Activated CD8-positive, alpha-beta T cell treated with anti-CD3 and anti-CD28 coated beads for 36 hours (primary cell): ENCODE results near the gene NFATC2. TPM values are rescaled to one million over a fixed set of nuclear protein-coding genes. Genes with fewer than 3 reads are reported as not detected.

ENCODE experiments used
- ATAC-seq: fragments of 200-7000 bp; cut with Tn5 transposase; one replicate; pipeline ENCODE4 v1.10.0; 2021; ENCODE audit warnings: mild to moderate bottlenecking, moderate library complexity
- CTCF ChIA-PET: fragments of 350-600 bp; sonication (Branson Sonifier 250); formaldehyde crosslinking; loops from one replicate; lab custom pipeline; 2021; ENCODE audit warnings: antibody characterized with exemption; lab: Charles Lee
- POLR2A ChIA-PET: fragments of 350-600 bp; sonication (Branson Sonifier 250); formaldehyde crosslinking; loops from one replicate; lab custom pipeline; 2021; ENCODE audit warnings: antibody characterized with exemption; lab: Charles Lee
- DNase-seq: peaks from one replicate; pipeline ENCODE4 v3.0.0-alpha.2; 2020
- H3K27ac Mint-ChIP-seq: one replicate; pipeline ENCODE4 v1.8.0; 2021; ENCODE audit warnings: mild to moderate bottlenecking, mixed read lengths
- H3K27me3 Mint-ChIP-seq: one replicate; pipeline ENCODE4 v1.8.0; 2021; ENCODE audit warnings: mixed read lengths
- H3K36me3 Mint-ChIP-seq: one replicate; pipeline ENCODE4 v1.8.0; 2021; ENCODE audit warnings: low read depth, mixed read lengths
- H3K4me1 Mint-ChIP-seq: one replicate; pipeline ENCODE4 v1.8.0; 2021; ENCODE audit warnings: low read depth, mixed read lengths
- H3K4me3 Mint-ChIP-seq: one replicate; pipeline ENCODE4 v1.8.0; 2021; ENCODE audit warnings: mild to moderate bottlenecking, moderate library complexity, mixed read lengths
- H3K9me3 Mint-ChIP-seq: one replicate; pipeline ENCODE4 v1.8.0; 2021; ENCODE audit warnings: mixed read lengths
- intact Hi-C: fragments of 100-400 bp; cut with micrococcal nuclease; formaldehyde crosslinking; loops from one replicate; pipeline ENCODE4 v1.10.0; 2022
- total RNA-seq, 2 experiments: library from RNA; stranded (reverse); gene quantifications; one replicate each; pipeline ENCODE4 v1.2.3, GENCODE V29; 2021
- TF ChIP-seq, protein P1 (sequence below): fragments of 200-600 bp; IDR thresholded peaks from one replicate; pipeline ENCODE4 v1.8.0; 2022; ENCODE audit warnings: antibody characterized with exemption, mild to moderate bottlenecking

Gene NFATC2
- total RNA-seq, 2 experiments from 2014 or later: 38.3 to 40.9 TPM

DNA sequence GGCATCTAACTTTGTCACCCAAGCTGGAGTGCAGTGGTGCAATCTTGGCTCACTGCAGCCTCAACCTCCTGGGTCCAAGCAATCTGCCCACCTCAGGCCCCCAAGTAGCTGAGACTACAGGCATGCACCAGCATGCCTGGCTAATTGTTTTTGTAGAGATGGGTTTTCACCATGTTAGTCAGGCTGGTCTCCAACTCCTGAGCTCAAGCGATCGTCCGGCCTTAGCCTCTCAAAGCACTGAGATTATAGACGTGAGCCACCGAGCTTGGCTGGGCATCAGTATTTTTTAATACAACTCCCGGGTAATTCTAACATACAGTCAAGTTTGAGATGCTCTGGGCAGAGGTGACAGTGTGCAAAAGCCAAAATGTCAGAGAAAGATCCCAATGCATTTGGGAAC lies 73.5 kb downstream of the NFATC2 start:
- CTCF ChIA-PET: no interaction called here

DNA sequence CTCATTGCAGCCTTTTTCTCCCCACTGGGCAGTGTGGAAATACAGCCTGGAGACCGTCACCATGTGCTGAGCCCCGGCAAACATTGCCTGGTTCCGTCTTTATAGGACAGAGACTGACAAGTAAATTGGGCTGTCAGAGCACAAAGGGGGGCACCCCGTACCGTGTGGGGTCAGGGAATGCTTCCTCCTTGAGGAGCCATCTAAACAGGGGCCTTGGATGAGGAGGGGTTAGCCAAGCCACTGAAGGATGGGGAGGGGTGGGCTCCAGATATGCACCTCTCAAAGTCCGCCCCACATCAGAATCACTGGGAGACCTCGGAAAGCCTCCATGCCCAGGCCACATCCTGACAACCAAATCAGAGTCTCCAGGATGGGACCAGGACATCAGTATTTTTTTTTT lies 73.9 kb downstream of the NFATC2 start:
- DNase-seq (no peak), ATAC-seq (no peak)
- peaks cover 2% of the 10 kb centered on the region for H3K9me3 Mint-ChIP-seq
- intact Hi-C loops: no loop called here
- TF ChIP-seq, protein P1, sequence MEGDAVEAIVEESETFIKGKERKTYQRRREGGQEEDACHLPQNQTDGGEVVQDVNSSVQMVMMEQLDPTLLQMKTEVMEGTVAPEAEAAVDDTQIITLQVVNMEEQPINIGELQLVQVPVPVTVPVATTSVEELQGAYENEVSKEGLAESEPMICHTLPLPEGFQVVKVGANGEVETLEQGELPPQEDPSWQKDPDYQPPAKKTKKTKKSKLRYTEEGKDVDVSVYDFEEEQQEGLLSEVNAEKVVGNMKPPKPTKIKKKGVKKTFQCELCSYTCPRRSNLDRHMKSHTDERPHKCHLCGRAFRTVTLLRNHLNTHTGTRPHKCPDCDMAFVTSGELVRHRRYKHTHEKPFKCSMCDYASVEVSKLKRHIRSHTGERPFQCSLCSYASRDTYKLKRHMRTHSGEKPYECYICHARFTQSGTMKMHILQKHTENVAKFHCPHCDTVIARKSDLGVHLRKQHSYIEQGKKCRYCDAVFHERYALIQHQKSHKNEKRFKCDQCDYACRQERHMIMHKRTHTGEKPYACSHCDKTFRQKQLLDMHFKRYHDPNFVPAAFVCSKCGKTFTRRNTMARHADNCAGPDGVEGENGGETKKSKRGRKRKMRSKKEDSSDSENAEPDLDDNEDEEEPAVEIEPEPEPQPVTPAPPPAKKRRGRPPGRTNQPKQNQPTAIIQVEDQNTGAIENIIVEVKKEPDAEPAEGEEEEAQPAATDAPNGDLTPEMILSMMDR: no peak
- H3K27ac Mint-ChIP-seq: peak overlapping the region; percentile 38
- ChIA-PET POLR2A (no interaction called here), CTCF (no interaction called here)
- no peaks in the 10 kb centered on the region for H3K27me3 Mint-ChIP-seq
- H3K36me3 Mint-ChIP-seq: peaks cover 79% of the 10 kb centered on the region
- no peak overlapping the region for H3K4me3 Mint-ChIP-seq
- peaks cover 60% of the 10 kb centered on the region for H3K4me1 Mint-ChIP-seq

More for the DNA sequence above, 73.5 kb downstream of the NFATC2 start:
- Mint-ChIP-seq H3K4me1 (peaks cover 56% of the 10 kb centered on the region), H3K27me3 (no peaks in the 10 kb centered on the region), H3K4me3 (no peak overlapping the region), H3K27ac (peak overlapping the region; percentile 94), H3K9me3 (peaks cover 2% of the 10 kb centered on the region), H3K36me3 (peaks cover 79% of the 10 kb centered on the region)
- TF ChIP-seq, protein P1: no peak
- intact Hi-C loops: no loop called here
- POLR2A ChIA-PET: no interaction called here
- ATAC-seq (no peak), DNase-seq (no peak)

DNA sequence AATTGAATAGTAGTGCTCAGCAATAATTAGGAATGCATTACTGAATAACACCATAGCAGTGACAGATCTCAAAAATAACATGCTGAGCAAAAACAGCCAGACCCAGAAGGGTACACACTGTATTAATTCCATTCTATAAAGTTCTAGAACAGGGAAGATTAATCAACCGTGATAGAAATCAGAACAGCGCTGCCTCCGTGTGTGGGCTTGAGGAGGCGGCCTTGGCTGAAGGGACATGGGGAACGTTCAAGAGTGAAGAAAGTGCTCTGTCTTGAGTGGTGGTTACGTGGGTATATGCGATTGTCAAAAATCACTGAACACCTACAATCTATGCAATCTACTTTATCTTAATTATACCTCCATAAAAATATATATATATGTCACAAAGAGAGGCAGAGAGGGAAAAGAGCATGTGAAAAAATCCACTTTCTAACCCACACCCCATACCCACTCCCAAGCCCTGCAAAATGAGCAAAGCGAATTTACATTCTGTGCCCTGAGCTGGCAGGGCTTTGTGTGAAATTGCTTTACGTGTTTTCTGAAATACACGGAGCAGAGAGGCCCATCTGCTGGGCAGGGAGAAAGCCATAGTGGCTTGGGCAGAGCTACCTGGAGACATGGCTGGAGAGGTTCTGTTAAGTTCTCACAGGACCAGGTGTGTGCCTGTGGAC lies 74.4 kb downstream of the NFATC2 start:
- H3K36me3 Mint-ChIP-seq: peaks cover 78% of the 10 kb centered on the region

DNA sequence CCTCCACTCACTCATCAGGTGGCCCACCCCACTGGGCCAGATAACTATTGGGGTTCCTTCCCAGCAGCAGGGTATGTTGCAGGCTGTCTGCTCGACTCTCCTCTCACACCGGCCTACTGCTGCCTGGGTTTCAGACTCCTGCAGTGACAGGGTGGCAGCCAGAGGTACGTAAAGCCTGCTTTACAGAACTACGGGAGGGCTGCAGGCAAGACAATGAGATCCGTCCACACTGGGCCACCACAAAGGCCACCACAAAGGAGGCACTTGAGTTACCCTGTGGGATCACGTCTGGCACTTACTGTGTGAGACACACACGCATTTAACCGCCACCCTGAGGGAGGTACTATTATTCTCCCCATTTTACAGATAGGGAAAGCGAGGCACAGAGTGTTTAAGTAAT lies 78.5 kb downstream of the NFATC2 start:
- no peak overlapping the region for H3K4me3 Mint-ChIP-seq
- TF ChIP-seq, protein P1: no peak
- H3K4me1 Mint-ChIP-seq: peaks cover 27% of the 10 kb centered on the region
- H3K36me3 Mint-ChIP-seq: peaks cover 62% of the 10 kb centered on the region
- no peaks in the 10 kb centered on the region for H3K27me3 Mint-ChIP-seq
- H3K27ac Mint-ChIP-seq: peak overlapping the region; percentile 80
- intact Hi-C loops: no loop called here
- CTCF ChIA-PET: interaction anchor here (1.2 kb wide), 1 partner anchor 131 kb away, joined by 3 read pairs; no protein-coding TSS in a partner anchor
- POLR2A ChIA-PET: interaction anchor here (0.9 kb wide), 1 partner anchor 67 kb away, joined by 3 read pairs; no protein-coding TSS in a partner anchor
- DNase-seq (no peak), ATAC-seq (peak; percentile 38)
- no peaks in the 10 kb centered on the region for H3K9me3 Mint-ChIP-seq

More for the DNA sequence above, 74.4 kb downstream of the NFATC2 start:
- no peak for DNase-seq
- no peak overlapping the region for H3K4me3 Mint-ChIP-seq
- peak overlapping the region; percentile 38 for H3K27ac Mint-ChIP-seq
- ChIA-PET CTCF (no interaction called here), POLR2A (no interaction called here)
- TF ChIP-seq, protein P1: no peak
- ATAC-seq: no peak
- H3K27me3 Mint-ChIP-seq: no peaks in the 10 kb centered on the region
- intact Hi-C loops: no loop called here
- H3K4me1 Mint-ChIP-seq: peaks cover 61% of the 10 kb centered on the region
- peaks cover 2% of the 10 kb centered on the region for H3K9me3 Mint-ChIP-seq

DNA sequence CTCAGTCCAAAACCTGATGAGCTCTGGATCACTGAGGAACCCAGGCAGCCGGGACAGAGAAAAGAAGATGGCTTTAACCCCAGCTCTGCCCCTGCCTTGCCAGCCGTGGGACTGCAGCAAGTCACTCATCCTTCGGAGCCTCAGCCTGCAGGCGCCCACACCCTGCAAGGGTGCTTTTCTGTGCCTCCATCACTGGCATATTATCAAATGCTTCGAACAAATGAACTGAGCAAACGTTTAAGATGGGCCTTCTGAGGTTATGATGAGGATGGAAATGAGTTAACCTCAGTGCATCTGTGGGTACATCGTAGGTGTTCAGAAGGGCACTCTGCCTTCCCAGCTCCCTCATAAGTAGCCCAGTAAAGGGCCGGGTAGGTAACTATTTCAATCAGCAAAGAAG lies 79.0 kb downstream of the NFATC2 start:
- no peak for DNase-seq
- ChIA-PET POLR2A (interaction anchor here (0.9 to 1.1 kb wide), 2 partner anchors 67 to 85 kb away, joined by 3 read pairs; no protein-coding TSS in a partner anchor), CTCF (interaction anchor here (1.2 kb wide), 1 partner anchor 131 kb away, joined by 3 read pairs; no protein-coding TSS in a partner anchor)
- intact Hi-C loops: no loop called here
- no peak overlapping the region for H3K4me3 Mint-ChIP-seq
- H3K9me3 Mint-ChIP-seq: no peaks in the 10 kb centered on the region
- H3K27me3 Mint-ChIP-seq: no peaks in the 10 kb centered on the region
- peaks cover 62% of the 10 kb centered on the region for H3K36me3 Mint-ChIP-seq
- H3K27ac Mint-ChIP-seq: peak overlapping the region; percentile 80
- ATAC-seq: peak; percentile 54
- TF ChIP-seq, protein P1: no peak
- peaks cover 24% of the 10 kb centered on the region for H3K4me1 Mint-ChIP-seq
